Heart right ventricle (tissue), 16 donors: Measurements from ENCODE around the gene DYRK1A. TPM values are rescaled to one million over a fixed set of nuclear protein-coding genes. Genes with fewer than 3 reads are reported as not detected.

Experiments
- ATAC-seq, 8 donors: fragments of 200-7000 bp; cut with Tn5 transposase; one replicate each; pipeline ENCODE4 v1.9.1; 2020; ENCODE audit warnings: mild to moderate bottlenecking in 8 of 8, moderate library complexity in 8 of 8, moderate number of reproducible peaks in 1 of 8
- DNase-seq, 2 donors: peaks; one replicate each; pipeline ENCODE4 v3.0.0-alpha.2; 2020
- H3K27ac ChIP-seq, 10 donors: fragments of 200-600 bp; sonication (generic) in 2 of 10; one replicate each; pipeline versions ENCODE4 v1.5.0 to v1.8.0; 2020 to 2022; ENCODE audit warnings: mild to moderate bottlenecking in 3 of 10
- H3K27me3 ChIP-seq, 7 donors: fragments of 200-600 bp; one replicate each; pipeline ENCODE4 v1.8.0; 2021 to 2022; ENCODE audit warnings: mild to moderate bottlenecking in 2 of 7
- H3K36me3 ChIP-seq, 9 donors: fragments of 200-600 bp; sonication (generic) in 1 of 9; one replicate each; pipeline versions ENCODE4 v1.5.0 to v1.8.0; 2020 to 2022; ENCODE audit warnings: mild to moderate bottlenecking in 2 of 9
- H3K4me1 ChIP-seq, 9 donors: fragments of 200-600 bp; sonication (generic) in 1 of 9; one replicate each; pipeline versions ENCODE4 v1.5.0 to v1.8.0; 2020 to 2022; ENCODE audit warnings: mild to moderate bottlenecking in 4 of 9
- H3K4me3 ChIP-seq, 10 donors: fragments of 200-600 bp; sonication (generic) in 2 of 10; one replicate each; pipeline versions ENCODE4 v1.5.0 to v1.8.0; 2020 to 2022; ENCODE audit warnings: mild to moderate bottlenecking in 7 of 10, moderate library complexity in 2 of 10
- H3K9me3 ChIP-seq, 11 donors: fragments of 200-600 bp in 10 of 11; sonication (generic) in 2 of 11; one replicate each; pipeline versions ENCODE4 v1.5.0 to v1.8.0; 2013 to 2022; ENCODE audit warnings: mild to moderate bottlenecking in 2 of 11, control low read depth in 1 of 11, moderate library complexity in 1 of 11
- CTCF ChIP-seq, 9 donors: fragments of 200-600 bp; sonication (generic) in 2 of 9; IDR thresholded peaks; one replicate each; pipeline versions ENCODE4 v1.5.0 to v1.8.0; 2021 to 2022; ENCODE audit warnings: antibody characterized with exemption in 9 of 9, mild to moderate bottlenecking in 5 of 9, moderate library complexity in 1 of 9
- WGBS, 2 donors: extraction: QIAGEN DNeasy Blood & Tissue Kit; methylation state at CpG; one replicate each; pipeline ENCODE4 v1.1.7; 2013; ENCODE audit warnings: inconsistent platforms in 1 of 2; 5-methylcytosine and 5-hydroxymethylcytosine counted together
- intact Hi-C, 10 donors: fragments of 100-400 bp; cut with DNase I; formaldehyde crosslinking; loops; one replicate each; pipeline versions ENCODE4 v1.11.1 to v1.14.2; 2022
- polyA plus RNA-seq, 2 donors: library from polyadenylated mRNA; stranded (reverse); fragments of 200-250 nt; gene quantifications; one replicate each; pipeline ENCODE4 v1.2.3, GENCODE V29; 2013
- total RNA-seq, 10 donors: library from RNA; stranded (reverse); fragmentation: NEBNext Ultra II Directional in 3 of 10; extraction: Animal tissue kit (Norgen Biotek cat#: 25700) in 3 of 10; gene quantifications; one replicate each; pipeline versions ENCODE4 v1.2.1 to v1.2.4, GENCODE V29; 2021 to 2023
- donor health status: Arrhythmogenic right ventricular cardiomyopathy.
- donor health status: ischemic (EF 13 %, LVEDD 7.1; RV severe dilation, severe dysfunction).
- donor health status: healthy with polysubstance abuse.
- donor health status: DM: no; HTN: yes; CAD: no.
- donor health status: DM: no; HTN: no; CAD: no.
- donor health status: ischemic (EF 25% LVEDD 6.9; RV normal size, moderate dysfunction).
- donor health status: ischemic (EF 25% LVEDD 5.7; RV mildly dilated, moderate dysfunction).
- donor health status: healthy.
- donor health status: DM: yes; HTN: yes; CAD: no.
- donor health status: Ischemic cardiomyopathy.
- donor health status: ischemic (EF 35%, LVEDD 5.7; RV mildly dilated, moderate dysfunction).
- donor health status: nonischemic (EF 11% LVEDD 7.7; RV severe dilation, severe dysfunction).
- donor health status: DM: yes; HTN: yes; CAD: no.
- donor health status: PGD.
- donor health status: ischemic (EF 29% LVEDD 5.4; RV normal size, mild dysfunction).
- donor health status: nonischemic (EF 23%, LVEDD 6.1; RV moderate dilation, normal function).

Gene DYRK1A
- total and polyA plus RNA-seq, 12 donors = 24.7 to 94.2 (median 73.2) TPM

- 32 to 39% methylated on average over 2 of the region's 2 CpGs for WGBS, 2 donors
- Histone ChIP-seq H3K4me1 (peaks cover 16 to 100% (median 93%) of the 10 kb centered on the region in 9 donors), H3K27me3 (no peaks in the 10 kb centered on the region), H3K4me3 (no peak overlapping the region), H3K36me3 (no peaks in the 10 kb centered on the region), H3K27ac (peak overlapping the region in 4 of 10 donors; percentile 15 to 62 (median 28)), H3K9me3 (no peaks in the 10 kb centered on the region)
- TF ChIP-seq CTCF (IDR thresholded peaks at IDR 0.05) = no peak
- intact Hi-C loops = loop anchor here in 1 of 10 donors (5.0 kb wide), 1 partner anchor 44 kb away; no protein-coding TSS in a partner anchor
- no peak for DNase-seq
- peak in 3 of 8 donors; percentile 33 to 51 (median 43) for ATAC-seq
Measured at GRCh38 chr21:37415939-37416338, 49.4 kb downstream of the DYRK1A start.

- H3K27me3 ChIP-seq = no peaks in the 10 kb centered on the region
- no peak for ATAC-seq
- WGBS, 2 donors = 87 to 93% methylated on average over 2 of the region's 2 CpGs
- no peak overlapping the region for H3K4me3 ChIP-seq
- no peak for DNase-seq
- H3K27ac ChIP-seq = peak overlapping the region in 1 of 10 donors; percentile 34
- H3K9me3 ChIP-seq = no peaks in the 10 kb centered on the region
- no peak for TF ChIP-seq CTCF (IDR thresholded peaks at IDR 0.05)
- peaks cover 0 to 7% (median 0%) of the 10 kb centered on the region in 9 donors for H3K36me3 ChIP-seq
- peaks cover 16 to 98% (median 88%) of the 10 kb centered on the region in 9 donors for H3K4me1 ChIP-seq
- intact Hi-C loops = loop anchor here in 1 of 10 donors (5.0 kb wide), 1 partner anchor 45 kb away; no protein-coding TSS in a partner anchor
Measured at GRCh38 chr21:37416914-37417313, 50.3 kb downstream of the DYRK1A start.

GRCh38 chr21:37419228-37419906, 52.8 kb downstream of the DYRK1A start:
- no peak for DNase-seq
- Histone ChIP-seq H3K4me1 (peaks cover 15 to 97% (median 81%) of the 10 kb centered on the region in 9 donors), H3K27me3 (no peaks in the 10 kb centered on the region), H3K36me3 (peaks cover 0 to 22% (median 3%) of the 10 kb centered on the region in 9 donors), H3K9me3 (no peaks in the 10 kb centered on the region), H3K4me3 (no peak overlapping the region), H3K27ac (peak overlapping the region in 3 of 10 donors; percentile 22 to 52 (median 33))
- WGBS, 2 donors = 78 to 86% methylated on average over 3 of the region's 3 CpGs
- ATAC-seq = no peak
- no peak for TF ChIP-seq CTCF (IDR thresholded peaks at IDR 0.05)
- intact Hi-C loops = loop anchor here in 1 of 10 donors (5.0 kb wide), 1 partner anchor 47 kb away; no protein-coding TSS in a partner anchor

DNA sequence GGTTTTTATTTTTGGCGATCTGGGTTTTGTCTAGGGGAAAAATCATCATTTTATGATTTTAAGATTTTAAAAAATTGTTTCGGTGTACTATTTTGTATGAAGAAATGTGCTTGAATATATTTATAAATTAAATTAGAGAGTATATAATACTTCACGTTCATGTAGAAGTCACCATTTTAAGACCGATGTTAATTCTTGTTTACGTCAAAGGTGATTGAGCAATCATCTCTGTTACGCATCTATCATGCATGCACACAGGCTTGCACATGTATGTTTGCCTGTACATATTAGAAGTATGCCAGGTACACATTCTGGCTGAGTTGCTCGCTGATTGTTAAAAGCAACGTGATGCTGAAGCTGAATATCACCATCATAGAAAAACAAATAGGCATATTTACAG, 54.7 kb downstream of the DYRK1A start:
- DNase-seq (no peak), ATAC-seq (no peak)
- Histone ChIP-seq H3K36me3 (peaks cover 0 to 33% (median 3%) of the 10 kb centered on the region in 9 donors), H3K27me3 (no peaks in the 10 kb centered on the region), H3K4me3 (no peak overlapping the region), H3K9me3 (no peaks in the 10 kb centered on the region), H3K27ac (no peak overlapping the region), H3K4me1 (peaks cover 17 to 97% (median 80%) of the 10 kb centered on the region in 9 donors)
- 96% methylated on average over 8 of the region's 8 CpGs for WGBS, 2 donors
- no peak for TF ChIP-seq CTCF (IDR thresholded peaks at IDR 0.05)
- intact Hi-C loops = no loop called here
